ENCODE measurements around the gene IL21. TPM values are rescaled to one million over a fixed set of nuclear protein-coding genes. Genes with fewer than 3 reads are reported as not detected.

IL21 gene
- not detected for polyA plus RNA-seq (2013)

DNA sequence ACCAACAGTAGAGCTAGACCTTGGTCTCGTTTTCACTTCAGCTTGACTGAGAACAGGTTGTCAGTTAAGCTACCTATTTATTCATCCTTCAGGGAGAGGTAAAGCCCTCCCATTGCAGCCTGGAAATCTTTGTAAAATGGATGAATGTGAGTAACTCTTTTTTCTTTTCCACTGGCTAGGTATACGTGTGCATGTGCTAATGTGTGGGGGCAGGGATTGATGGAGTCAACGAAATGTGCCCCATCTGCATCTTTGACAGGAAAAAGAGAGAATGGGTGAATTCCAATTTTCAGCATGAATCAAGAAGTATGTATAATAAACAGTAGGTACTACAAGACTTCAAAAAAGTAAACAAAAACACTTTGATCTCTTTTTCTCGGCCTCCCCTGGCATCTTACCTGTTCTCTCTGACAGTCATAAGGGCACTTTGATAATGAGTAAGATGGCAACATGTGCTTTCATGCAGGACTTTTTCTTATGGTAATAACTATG lies at the start of gene IL21:
TSS of gene IL21 (minus strand) at position 51 of the 492 bp plus-strand sequence. CDS start 55 bp downstream, outside the sequence.
- Histone ChIP-seq H3K36me3 (ENCODE audit: control insufficient read depth in 4 of 4, insufficient read depth in 4 of 4, low read length in 3 of 4) (no peaks in the 10 kb centered on the region), H3K4me1 (ENCODE audit: control extremely low read depth in 1 of 4, control insufficient read depth in 4 of 4, insufficient read depth in 4 of 4, low read length in 3 of 4) (no peaks in the 10 kb centered on the region), H3K9me3 (ENCODE audit: control extremely low read depth in 1 of 5, control insufficient read depth in 4 of 5, insufficient read depth in 2 of 5, low read depth in 1 of 5, low read length in 4 of 5) (no peaks in the 10 kb centered on the region), H3K27me3 (replicated peaks in 2 of 5; ENCODE audit: control insufficient read depth in 4 of 5, insufficient read depth in 5 of 5, low read length in 4 of 5) (peaks cover 0 to 12% (median 7%) of the 10 kb centered on the region in 5 experiments), H3K4me3 (ENCODE audit: control insufficient read depth in 1 of 7, extremely low read depth in 1 of 7, insufficient read depth in 4 of 7, low read depth in 2 of 7, low read length in 6 of 7) (no peak within 1 kb of the TSS), H3K27ac (ENCODE audit: insufficient read depth in 1 of 2, low read depth in 1 of 2, low read length in 2 of 2, poor library complexity in 1 of 2, severe bottlenecking in 2 of 2) (no peak within 1 kb of the TSS)
- no peak for DNase-seq
- no CpG with 5 or more reads among the region's 4 CpGs for WGBS (ENCODE audit: insufficient coverage)
- CTCF ChIA-PET, result interaction anchor here (1.2 kb wide), 1 partner anchor 18 kb away, joined by 4 read pairs; no protein-coding TSS in a partner anchor
- POLR2A ChIA-PET, result no interaction called here

DNA sequence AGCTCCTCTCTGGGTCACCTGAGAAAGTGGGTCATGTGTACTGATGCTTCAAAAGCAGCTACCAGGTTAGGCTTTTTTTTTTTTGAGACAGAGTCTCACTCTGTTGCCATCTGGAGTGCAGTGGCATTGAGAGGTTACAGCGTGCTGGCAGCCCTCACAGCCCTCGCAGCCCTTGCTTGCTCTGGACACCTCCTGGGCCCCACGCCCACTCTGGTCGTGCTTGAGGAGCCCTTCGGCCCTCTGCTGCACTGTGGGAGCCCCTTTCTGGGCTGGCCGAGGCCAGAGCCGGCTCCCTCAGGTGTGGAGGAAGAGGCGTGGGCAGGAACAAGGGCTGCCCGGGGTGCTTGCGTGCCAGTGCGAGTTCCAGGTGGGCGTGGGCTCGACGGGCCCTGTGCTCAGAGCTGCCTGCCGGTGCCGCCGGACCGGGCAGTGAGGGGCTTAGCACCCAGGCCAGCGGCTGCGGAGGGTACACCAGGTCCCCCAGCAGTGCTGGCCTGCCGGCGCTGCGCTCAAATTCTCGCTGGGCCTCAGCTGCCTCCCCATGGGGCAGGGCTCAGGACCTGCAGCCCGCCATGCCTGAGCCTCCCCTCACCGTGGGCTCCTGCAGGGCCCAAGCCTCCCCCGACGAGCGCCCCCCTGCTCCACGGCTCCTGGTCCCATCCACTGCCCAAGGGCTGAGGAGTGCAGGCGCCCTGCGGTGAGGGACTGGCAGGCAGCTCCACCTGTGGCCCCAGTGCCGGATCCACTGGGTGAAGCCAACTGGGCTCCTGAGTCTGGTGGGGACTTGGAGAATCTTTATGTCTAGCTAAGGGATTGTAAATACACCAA lies 49.3 kb upstream of the IL21 start:
- ChIA-PET POLR2A (no interaction called here), CTCF (no interaction called here)
- H3K27me3 ChIP-seq (replicated peaks in 2 of 5; ENCODE audit: control insufficient read depth in 4 of 5, insufficient read depth in 5 of 5, low read length in 4 of 5), result peaks cover 0 to 5% (median 0%) of the 10 kb centered on the region in 5 experiments
- no peak for DNase-seq
- peaks cover 0 to 9% (median 1%) of the 10 kb centered on the region in 4 experiments for H3K4me1 ChIP-seq (ENCODE audit: control extremely low read depth in 1 of 4, control insufficient read depth in 4 of 4, insufficient read depth in 4 of 4, low read length in 3 of 4)
- no peak overlapping the region for H3K27ac ChIP-seq (ENCODE audit: insufficient read depth in 1 of 2, low read depth in 1 of 2, low read length in 2 of 2, poor library complexity in 1 of 2, severe bottlenecking in 2 of 2)
- H3K4me3 ChIP-seq (ENCODE audit: control insufficient read depth in 1 of 7, extremely low read depth in 1 of 7, insufficient read depth in 4 of 7, low read depth in 2 of 7, low read length in 6 of 7), result no peak overlapping the region
- 97% methylated on average over 27 of the region's 33 CpGs for WGBS (ENCODE audit: insufficient coverage)
- H3K9me3 ChIP-seq (ENCODE audit: control extremely low read depth in 1 of 5, control insufficient read depth in 4 of 5, insufficient read depth in 2 of 5, low read depth in 1 of 5, low read length in 4 of 5), result peaks cover 0 to 2% (median 0%) of the 10 kb centered on the region in 5 experiments
- no peaks in the 10 kb centered on the region for H3K36me3 ChIP-seq (ENCODE audit: control insufficient read depth in 4 of 4, insufficient read depth in 4 of 4, low read length in 3 of 4)

DNA sequence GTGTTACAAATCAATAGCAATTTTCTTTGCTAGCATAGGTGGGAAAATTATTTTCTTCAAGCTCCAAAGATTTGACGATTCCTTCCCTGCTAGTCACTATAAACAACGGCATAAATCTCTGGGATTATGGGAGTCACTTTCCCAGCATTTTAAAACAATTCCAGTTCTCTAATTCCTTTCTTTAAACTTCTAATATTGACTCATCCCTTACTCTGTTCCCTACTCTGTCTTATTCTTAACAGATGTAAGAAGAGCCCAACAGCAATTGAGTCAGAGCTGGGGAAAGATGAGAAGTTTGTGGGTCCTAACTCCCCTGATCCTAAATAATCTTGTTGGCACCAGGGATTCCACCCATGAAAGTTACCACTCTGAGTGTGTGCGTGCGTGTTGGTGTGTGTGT lies 47.4 kb upstream of the IL21 start:
- POLR2A ChIA-PET, result no interaction called here
- Histone ChIP-seq H3K27ac (ENCODE audit: insufficient read depth in 1 of 2, low read depth in 1 of 2, low read length in 2 of 2, poor library complexity in 1 of 2, severe bottlenecking in 2 of 2) (no peak overlapping the region), H3K4me3 (ENCODE audit: control insufficient read depth in 1 of 7, extremely low read depth in 1 of 7, insufficient read depth in 4 of 7, low read depth in 2 of 7, low read length in 6 of 7) (no peak overlapping the region), H3K36me3 (ENCODE audit: control insufficient read depth in 4 of 4, insufficient read depth in 4 of 4, low read length in 3 of 4) (no peaks in the 10 kb centered on the region), H3K4me1 (ENCODE audit: control extremely low read depth in 1 of 4, control insufficient read depth in 4 of 4, insufficient read depth in 4 of 4, low read length in 3 of 4) (no peaks in the 10 kb centered on the region), H3K27me3 (replicated peaks in 2 of 5; ENCODE audit: control insufficient read depth in 4 of 5, insufficient read depth in 5 of 5, low read length in 4 of 5) (peaks cover 0 to 5% (median 0%) of the 10 kb centered on the region in 5 experiments), H3K9me3 (ENCODE audit: control extremely low read depth in 1 of 5, control insufficient read depth in 4 of 5, insufficient read depth in 2 of 5, low read depth in 1 of 5, low read length in 4 of 5) (peaks cover 0 to 2% (median 0%) of the 10 kb centered on the region in 5 experiments)
- CTCF ChIA-PET, result no interaction called here
- 93% methylated on average over 4 of the region's 4 CpGs for WGBS (ENCODE audit: insufficient coverage)
- DNase-seq, result no peak

DNA sequence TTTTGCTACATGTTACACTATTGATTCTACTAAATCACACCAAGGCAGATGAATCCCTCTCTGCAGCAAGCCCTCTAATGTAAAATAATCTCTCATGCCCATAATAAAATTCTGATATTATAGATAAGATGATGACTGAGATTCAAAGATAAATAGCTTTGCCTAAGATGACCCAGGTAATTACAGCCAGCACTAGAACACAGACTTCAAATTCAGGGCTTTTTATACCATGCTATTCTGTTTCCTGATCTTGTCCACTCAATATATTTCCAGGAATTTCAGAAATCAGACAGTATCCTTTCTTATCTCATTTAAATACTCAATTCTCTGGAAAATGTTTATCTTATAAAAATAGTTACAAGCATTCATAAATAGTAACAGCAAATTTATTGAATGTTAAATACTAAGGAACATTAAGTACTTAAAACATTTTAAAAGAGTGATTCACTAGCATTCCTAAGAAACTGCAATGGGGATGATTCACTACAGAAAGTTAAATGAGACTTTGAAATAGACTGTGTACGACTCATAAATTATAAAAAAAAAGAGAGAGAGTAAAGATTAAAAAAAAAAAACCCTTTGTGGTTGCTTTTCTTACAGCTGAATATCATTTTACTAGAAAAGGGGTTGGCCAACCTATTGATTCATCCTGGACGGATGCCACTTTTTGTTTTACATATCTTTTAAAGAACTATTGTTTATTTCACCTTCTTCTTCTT lies 45.8 kb upstream of the IL21 start:
- DNase-seq, result peak in 1 of 3 donors; percentile 2
- POLR2A ChIA-PET, result no interaction called here
- H3K4me3 ChIP-seq (ENCODE audit: control insufficient read depth in 1 of 7, extremely low read depth in 1 of 7, insufficient read depth in 4 of 7, low read depth in 2 of 7, low read length in 6 of 7), result no peak overlapping the region
- peaks cover 0 to 2% (median 0%) of the 10 kb centered on the region in 5 experiments for H3K9me3 ChIP-seq (ENCODE audit: control extremely low read depth in 1 of 5, control insufficient read depth in 4 of 5, insufficient read depth in 2 of 5, low read depth in 1 of 5, low read length in 4 of 5)
- no CpG with 5 or more reads among the region's 2 CpGs for whole genome bisulfite sequencing (ENCODE audit: insufficient coverage)
- H3K27me3 ChIP-seq (replicated peaks in 2 of 5; ENCODE audit: control insufficient read depth in 4 of 5, insufficient read depth in 5 of 5, low read length in 4 of 5), result peaks cover 0 to 5% (median 0%) of the 10 kb centered on the region in 5 experiments
- no peaks in the 10 kb centered on the region for H3K4me1 ChIP-seq (ENCODE audit: control extremely low read depth in 1 of 4, control insufficient read depth in 4 of 4, insufficient read depth in 4 of 4, low read length in 3 of 4)
- H3K36me3 ChIP-seq (ENCODE audit: control insufficient read depth in 4 of 4, insufficient read depth in 4 of 4, low read length in 3 of 4), result no peaks in the 10 kb centered on the region
- CTCF ChIA-PET, result interaction anchor here (1.1 kb wide), 1 partner anchor 10 kb away, joined by 3 read pairs; no protein-coding TSS in a partner anchor
- no peak overlapping the region for H3K27ac ChIP-seq (ENCODE audit: insufficient read depth in 1 of 2, low read depth in 1 of 2, low read length in 2 of 2, poor library complexity in 1 of 2, severe bottlenecking in 2 of 2)

DNA sequence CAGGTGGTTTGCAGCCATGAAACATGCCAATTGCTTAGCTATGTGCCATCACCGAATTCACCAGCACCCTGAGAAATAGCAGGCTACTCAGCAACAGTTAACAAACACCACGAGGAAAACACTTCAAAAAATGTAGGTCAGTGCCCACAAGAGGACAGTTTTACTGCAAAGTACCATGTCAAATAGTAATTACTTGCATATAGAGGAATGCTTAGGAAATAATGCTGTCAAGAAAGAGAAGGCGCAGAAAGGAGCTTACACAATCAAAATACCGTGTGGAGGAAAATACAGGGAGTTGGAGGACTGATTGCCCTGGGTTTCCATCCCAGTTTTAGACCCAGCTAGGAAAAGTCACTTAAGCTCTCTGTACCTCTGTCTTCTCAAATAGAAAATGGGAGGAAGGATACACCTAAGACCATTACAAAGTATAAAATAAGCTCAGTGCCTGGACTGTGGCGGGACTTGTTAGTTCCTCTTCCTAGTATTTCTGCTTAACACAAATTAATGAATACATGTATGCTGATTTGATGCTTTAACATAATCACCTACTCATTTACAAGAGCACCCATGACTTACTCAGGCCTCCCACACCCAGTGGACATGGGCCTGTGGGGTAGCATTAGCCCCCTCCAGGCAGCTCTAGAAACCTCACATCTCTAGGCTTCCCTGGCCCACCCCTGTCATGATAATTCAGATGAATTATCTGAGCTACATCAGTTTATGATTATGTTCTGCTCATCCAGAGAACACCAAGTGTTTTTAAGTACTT lies 44.5 kb upstream of the IL21 start:
- Histone ChIP-seq H3K4me1 (ENCODE audit: control extremely low read depth in 1 of 4, control insufficient read depth in 4 of 4, insufficient read depth in 4 of 4, low read length in 3 of 4) (no peaks in the 10 kb centered on the region), H3K27ac (ENCODE audit: insufficient read depth in 1 of 2, low read depth in 1 of 2, low read length in 2 of 2, poor library complexity in 1 of 2, severe bottlenecking in 2 of 2) (no peak overlapping the region), H3K27me3 (replicated peaks in 2 of 5; ENCODE audit: control insufficient read depth in 4 of 5, insufficient read depth in 5 of 5, low read length in 4 of 5) (peaks cover 0 to 5% (median 3%) of the 10 kb centered on the region in 5 experiments), H3K4me3 (ENCODE audit: control insufficient read depth in 1 of 7, extremely low read depth in 1 of 7, insufficient read depth in 4 of 7, low read depth in 2 of 7, low read length in 6 of 7) (no peak overlapping the region), H3K9me3 (ENCODE audit: control extremely low read depth in 1 of 5, control insufficient read depth in 4 of 5, insufficient read depth in 2 of 5, low read depth in 1 of 5, low read length in 4 of 5) (peaks cover 0 to under 1% (median 0%) of the 10 kb centered on the region in 5 experiments), H3K36me3 (ENCODE audit: control insufficient read depth in 4 of 4, insufficient read depth in 4 of 4, low read length in 3 of 4) (no peaks in the 10 kb centered on the region)
- DNase-seq, result no peak
- 100% methylated on average over 2 of the region's 5 CpGs for WGBS (ENCODE audit: insufficient coverage)
- ChIA-PET POLR2A (no interaction called here), CTCF (interaction anchor here (1.0 to 1.1 kb wide), 2 partner anchors 11 to 49 kb away, joined by 3 read pairs; no protein-coding TSS in a partner anchor)

DNA sequence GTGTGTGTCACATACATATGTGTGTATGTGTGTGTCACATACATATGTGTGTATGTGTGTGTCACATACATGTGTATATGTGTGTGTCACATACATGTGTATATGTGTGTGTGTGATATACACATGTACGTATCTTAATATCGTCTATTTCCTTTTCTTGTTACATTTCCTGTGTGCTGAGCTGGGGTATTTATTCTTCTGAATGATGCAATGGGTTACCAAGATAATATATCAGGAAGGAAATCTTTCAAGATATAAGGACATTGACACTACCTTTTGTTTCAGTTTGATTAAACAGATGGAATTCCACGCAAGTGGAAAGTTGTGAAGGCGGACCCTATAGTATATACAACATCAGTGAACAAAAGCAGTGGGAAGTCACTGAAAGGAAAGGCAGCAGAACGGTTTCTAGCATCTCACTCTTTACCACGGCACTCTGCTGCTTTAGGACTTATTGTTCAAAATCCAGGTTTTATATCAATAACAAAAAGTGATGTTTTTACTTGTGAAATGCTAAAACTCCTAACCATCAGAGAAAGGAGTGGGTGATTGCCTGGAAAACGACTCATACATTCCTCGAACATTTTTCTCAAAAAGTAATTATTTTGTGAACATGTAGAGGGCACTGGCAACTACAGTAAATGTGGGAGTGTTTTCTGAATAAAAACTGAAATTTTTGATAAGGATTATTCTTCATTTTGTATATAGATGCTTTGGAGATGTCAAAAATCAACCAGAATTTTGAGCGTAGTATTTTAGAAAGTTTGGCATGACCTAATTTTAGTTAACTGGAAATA lies 43.1 kb upstream of the IL21 start:
- no peaks in the 10 kb centered on the region for H3K9me3 ChIP-seq (ENCODE audit: control extremely low read depth in 1 of 5, control insufficient read depth in 4 of 5, insufficient read depth in 2 of 5, low read depth in 1 of 5, low read length in 4 of 5)
- H3K36me3 ChIP-seq (ENCODE audit: control insufficient read depth in 4 of 4, insufficient read depth in 4 of 4, low read length in 3 of 4), result no peaks in the 10 kb centered on the region
- no peaks in the 10 kb centered on the region for H3K4me1 ChIP-seq (ENCODE audit: control extremely low read depth in 1 of 4, control insufficient read depth in 4 of 4, insufficient read depth in 4 of 4, low read length in 3 of 4)
- H3K27me3 ChIP-seq (replicated peaks in 2 of 5; ENCODE audit: control insufficient read depth in 4 of 5, insufficient read depth in 5 of 5, low read length in 4 of 5), result peaks cover 0 to 4% (median 3%) of the 10 kb centered on the region in 5 experiments
- DNase-seq, result no peak
- H3K4me3 ChIP-seq (ENCODE audit: control insufficient read depth in 1 of 7, extremely low read depth in 1 of 7, insufficient read depth in 4 of 7, low read depth in 2 of 7, low read length in 6 of 7), result no peak overlapping the region
- no peak overlapping the region for H3K27ac ChIP-seq (ENCODE audit: insufficient read depth in 1 of 2, low read depth in 1 of 2, low read length in 2 of 2, poor library complexity in 1 of 2, severe bottlenecking in 2 of 2)
- WGBS (ENCODE audit: insufficient coverage), result 100% methylated on average over 3 of the region's 9 CpGs
- ChIA-PET POLR2A (no interaction called here), CTCF (no interaction called here)
